A172 (cell line): ENCODE data around the gene SLCO3A1. TPM values are rescaled to one million over a fixed set of nuclear protein-coding genes. Genes with fewer than 3 reads are reported as not detected.
"Not testable (repeated sequence)": the region's sequence is repeated elsewhere in the genome, so short reads cannot be mapped to it uniquely, and the experiment has no call there.

Source experiments
- DNase-seq: peaks from one replicate; pipeline ENCODE4 v3.0.0-alpha.2; 2015; ENCODE audit warnings: low spot score
- total RNA-seq: library from RNA; depleted of rRNA; stranded (reverse); fragments of >200 nt; shearing (Covaris generic); gene quantifications from 2 replicates; pipeline ENCODE4 v1.2.3, GENCODE V29; 2014

SLCO3A1 gene
- total RNA-seq, 1 experiment from 2014 or later, result 4.0 TPM

DNA sequence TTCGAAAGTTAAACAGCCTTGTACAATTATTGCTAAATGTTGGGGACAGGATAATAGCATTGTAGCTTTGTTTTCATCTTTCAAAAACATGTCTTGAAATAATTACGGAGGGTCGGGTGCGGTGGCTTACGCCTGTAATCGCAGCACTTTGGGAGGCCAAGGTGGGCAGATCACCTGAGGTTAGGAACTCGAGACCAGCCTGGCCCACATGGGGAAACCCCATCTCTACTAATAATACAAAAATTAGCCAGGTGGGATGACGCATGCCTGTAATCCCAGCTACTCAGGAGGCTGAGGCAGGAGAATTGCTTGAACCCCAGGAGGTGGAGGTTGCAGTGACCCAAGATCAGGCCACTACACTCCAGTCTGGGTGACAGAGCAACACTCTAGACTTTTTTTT is 216.7 kb downstream of the SLCO3A1 start:
- not testable (repeated sequence) for DNase-seq

DNA sequence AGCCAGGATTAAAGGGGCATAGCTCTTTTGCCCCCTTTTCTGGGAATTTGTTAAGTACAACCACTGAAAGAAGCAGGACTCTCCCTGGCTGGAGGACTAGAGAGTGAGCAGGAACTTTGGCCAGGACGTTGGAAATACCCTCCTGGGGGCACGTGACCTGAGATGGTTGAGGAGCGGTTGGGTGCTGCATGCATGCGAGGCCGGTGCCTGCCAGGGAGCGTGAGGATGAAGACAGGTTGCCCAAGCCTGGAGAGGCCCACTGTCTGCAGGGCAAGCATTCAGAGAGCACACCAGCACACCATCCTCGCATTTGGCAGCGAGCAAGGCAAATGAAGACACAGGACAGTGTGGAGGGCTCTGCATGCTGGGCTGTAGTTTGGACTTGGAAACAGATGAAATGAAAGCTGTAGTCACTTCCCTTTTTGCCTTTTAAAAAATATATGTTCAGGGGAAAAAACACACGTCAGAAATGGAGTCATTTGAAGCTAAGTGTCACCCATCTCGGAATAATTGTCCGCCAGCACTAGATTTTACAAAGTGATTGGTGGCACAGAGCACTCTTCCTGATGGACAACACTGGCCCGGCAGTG is 217.6 kb downstream of the SLCO3A1 start:
- DNase-seq, result no peak

DNA sequence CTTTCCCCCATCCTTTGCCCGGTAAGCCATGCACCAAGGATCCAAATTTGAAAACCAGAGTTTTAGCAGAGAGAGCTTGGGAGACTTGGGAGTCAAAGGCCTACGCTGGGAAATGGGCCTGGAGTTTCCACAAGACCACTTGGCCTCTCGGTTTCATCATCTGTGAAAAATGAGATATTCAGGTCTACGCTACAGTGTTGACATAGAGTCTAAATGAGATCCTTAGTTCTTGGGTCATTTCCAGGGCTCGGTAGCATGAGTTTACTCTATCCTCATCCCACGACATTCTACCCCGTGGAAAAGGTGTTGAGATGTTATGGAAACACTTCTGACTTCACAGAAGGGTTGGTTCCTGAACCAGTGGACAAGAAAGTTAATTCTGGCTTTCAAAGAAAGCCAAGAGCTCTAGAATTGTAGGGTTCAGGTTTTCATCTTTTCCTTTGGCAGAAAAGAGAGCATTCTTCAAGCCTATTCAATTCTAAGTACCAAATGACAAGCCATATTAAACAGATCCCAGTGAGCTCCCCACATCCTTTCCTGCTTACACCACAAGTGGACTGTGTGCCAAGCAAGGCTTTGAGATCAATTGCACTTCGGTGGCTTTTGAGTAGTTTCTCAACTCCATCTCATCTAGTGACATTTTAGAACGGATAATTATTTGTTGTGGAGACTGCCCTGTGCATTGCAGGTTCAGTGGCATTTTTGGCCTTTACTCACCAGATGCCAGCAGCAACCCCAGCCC is 219.7 kb downstream of the SLCO3A1 start:
- DNase-seq, result no peak

DNA sequence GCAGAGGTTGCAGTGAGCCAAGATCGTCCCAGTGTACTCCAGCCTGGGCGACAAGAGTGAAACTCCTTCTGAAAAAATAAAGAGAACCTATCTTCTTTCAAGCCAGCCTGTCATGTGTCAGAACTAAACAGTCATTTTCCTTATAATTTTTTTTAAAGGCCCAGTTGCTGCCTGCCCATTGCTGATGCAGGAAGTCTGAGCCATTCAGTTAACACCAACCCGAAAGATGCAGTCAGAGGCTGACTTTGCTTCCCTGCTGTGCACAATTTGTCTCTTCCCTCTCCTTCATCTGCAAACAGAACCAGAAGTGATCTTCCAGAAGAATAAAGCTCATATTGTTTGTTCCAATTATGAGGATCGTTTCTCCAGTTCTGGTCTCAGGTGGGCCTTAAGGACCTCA is 220.6 kb downstream of the SLCO3A1 start:
- no peak for DNase-seq

DNA sequence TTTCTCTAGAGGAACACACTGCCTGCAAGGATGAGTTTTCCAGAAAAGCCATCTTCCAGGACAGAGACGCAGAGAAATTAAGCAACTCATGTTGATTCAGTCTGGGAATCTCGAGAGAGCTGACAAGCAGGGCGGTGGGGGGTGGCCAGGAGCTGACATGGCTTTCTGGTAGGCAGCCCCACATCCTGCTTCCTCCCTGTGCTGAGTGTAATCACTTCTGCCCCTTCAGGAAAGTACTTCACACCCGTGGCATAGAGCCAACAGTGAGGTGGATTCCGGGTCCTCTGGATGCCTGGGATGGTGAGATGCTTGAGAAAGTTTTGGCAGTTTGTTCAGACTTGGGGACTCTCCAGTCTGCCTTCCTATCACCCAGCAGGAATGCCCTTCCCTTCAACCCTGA is 221.1 kb downstream of the SLCO3A1 start:
- peak; percentile 74 for DNase-seq

DNA sequence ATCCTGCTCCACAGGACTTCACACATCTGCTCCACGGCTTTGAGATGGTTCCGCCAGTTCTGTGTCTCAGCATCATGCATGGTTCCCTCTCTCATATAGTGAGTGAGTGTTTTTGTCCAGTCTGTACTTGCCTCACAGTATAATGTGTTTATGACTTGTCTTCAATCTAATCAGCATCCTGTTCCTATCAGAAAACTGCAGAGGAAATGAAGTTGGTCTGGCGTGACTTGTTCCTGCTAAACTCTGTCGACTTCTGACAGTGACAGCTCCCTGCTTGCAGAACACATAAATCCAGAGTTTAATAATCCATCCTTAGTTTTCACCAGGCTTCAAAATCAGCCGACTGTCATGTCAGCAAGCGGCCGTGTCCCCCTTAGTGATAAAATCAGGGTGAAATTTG is 222.3 kb downstream of the SLCO3A1 start:
- DNase-seq, result no peak

DNA sequence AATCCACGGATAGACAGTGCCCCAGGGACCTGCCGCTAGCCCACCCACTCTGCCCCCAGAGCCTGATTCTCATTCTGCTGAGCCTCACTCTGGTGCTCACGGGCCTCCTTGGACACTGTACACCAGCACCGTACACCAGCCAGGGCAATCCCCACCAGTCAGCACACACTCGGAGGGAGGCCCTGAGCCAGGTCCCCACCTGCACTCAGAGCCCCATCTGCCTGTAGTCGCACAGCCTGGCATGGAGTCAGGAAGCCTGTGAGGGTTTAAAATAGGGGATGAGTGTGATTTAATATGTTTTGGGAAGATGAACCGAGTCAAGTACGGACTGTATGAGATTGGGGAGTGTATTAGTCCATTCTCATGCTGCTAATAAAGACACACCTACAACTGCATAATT is 223.0 kb downstream of the SLCO3A1 start:
- DNase-seq, result no peak

DNA sequence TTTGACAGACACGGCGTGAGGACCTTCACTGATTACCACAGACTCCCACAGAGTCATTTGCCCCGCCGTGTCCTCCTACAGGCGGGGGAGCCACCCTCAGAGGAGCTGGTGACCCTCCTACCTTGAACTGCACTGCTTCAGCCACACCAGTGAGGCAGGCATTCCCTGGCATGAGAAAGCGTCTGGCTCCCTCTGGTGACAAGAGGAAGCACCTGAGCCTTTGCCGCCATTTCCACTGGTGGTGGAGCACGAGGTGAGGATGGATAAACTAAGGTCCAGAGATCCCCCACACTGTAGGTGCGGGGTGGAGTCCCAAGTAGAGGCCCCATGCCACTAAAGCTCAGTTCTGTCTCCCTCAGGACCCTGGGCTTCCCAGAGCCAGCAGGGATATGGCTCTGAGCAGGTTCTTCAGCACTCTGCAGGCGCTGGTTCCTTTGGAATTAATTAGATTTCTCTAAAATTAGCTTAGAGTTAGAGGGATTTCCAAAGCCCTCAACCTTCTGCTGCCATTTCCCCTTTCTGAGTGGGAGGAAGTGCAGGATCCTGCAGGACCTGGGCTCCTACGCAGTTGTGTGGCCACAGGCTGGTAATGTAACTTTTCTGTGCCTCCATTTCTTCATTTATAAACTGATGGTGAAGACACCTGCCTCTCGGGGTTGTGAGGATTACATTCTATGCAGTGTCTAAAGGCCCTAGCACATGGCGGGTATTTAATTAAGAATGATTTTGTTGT is 224.0 kb downstream of the SLCO3A1 start:
- DNase-seq, result peak; percentile 61

DNA sequence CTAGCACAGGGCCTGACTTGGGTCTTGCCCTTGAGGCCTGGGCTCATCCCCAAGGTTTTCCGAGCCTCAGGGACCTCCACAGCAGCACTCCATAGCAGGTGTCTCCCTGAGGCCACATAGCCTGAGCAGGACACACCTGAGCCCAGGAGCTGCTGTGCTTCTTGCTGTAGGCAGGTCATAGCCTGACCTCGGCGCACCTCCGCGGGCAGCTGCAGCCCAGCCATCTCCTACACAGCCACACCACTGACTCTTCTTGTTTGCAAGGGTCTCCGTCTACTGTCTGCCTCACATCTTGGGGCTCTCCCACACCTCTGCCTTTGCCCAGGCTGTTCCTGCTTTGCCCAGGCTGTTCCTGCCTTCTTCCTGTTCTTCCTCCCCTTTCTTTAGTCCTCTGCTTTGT is 224.8 kb downstream of the SLCO3A1 start:
- no peak for DNase-seq

DNA sequence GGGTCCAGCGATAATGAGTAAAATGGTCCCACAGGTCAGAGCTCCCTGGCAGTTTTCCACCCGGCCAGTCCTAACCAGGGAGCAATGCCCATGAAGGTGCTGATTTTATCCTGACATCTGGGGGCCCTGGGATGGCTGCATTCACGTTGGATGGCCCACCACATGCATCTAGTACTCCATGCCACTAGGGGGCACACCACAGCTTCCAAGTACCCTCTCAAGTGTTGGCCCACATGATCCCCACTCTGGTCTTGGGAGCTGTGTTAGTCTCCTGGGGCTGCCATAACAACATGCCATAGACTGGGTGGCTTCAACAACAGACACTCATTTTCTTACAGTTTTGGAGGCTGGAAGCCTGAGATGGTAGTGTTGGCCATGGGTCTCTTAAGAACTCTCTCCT is 225.5 kb downstream of the SLCO3A1 start:
- DNase-seq, result no peak

DNA sequence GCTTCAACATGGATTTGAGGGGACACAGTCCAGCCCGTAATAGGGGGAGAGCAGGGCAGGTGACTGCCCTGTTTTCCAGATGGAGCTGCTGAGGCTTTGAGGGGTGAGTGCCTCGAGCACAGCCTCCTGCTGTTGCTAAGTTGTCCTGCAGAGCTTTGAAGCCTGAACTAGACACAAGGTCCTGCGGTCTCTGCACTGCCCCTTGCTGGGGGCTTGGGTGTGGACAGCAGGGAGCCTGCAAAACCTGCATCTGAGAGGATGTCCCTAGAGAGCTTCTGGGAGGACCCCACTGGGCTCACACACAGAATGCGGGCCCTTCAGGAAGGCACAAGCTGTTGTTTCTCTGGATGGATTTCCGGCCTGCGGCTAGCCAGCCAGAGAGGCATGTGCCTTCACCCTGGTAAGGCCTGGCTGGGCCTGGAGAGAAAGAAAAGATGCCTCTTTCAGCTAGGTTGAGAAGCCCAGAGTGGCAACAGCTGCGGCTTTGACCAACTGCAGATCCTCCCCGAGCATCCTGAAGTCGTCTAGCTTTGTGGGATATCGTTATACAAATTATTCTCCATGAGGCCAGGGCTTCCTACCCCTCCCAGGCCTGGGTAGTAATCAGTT is 226.2 kb downstream of the SLCO3A1 start:
- no peak for DNase-seq

DNA sequence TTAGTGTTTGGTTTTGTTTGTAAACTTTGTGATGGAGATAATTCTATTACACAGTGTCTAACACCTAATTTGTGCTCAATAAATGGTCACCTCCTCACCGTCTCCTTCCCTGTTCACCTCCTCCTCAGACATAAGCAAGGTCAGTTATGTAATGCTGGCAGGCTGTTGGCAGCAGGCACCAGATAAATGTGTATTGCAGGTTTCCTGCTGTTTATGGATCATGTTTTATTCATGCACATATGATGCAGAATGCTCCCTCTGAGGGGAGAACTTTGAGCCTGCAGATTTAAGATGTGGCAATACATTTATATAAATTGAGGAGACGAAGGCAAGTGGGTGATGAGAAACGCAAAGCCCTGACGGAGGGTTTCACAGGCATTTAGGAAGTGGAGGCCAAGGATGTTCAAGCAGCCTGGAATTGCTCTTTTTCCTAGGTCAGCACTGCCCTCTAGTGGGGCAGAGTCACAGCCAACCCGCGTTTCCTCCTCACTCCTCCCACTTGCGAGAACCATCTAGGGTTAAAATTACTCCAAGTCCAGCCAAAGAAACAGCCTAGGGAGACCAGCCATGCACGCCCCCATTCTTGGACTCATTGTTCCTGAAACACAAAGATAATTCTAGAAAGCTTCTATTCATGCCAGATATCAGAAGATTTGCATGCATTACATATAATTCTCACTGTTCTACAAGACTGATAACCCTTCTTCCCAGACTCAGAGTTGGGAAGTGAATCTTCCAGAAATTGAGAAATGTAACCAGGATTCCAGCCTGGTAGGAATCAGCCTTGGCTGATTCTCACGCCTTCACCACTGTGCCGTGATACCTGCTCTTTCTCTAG is 228.7 kb downstream of the SLCO3A1 start:
- DNase-seq, result peak; percentile 63

DNA sequence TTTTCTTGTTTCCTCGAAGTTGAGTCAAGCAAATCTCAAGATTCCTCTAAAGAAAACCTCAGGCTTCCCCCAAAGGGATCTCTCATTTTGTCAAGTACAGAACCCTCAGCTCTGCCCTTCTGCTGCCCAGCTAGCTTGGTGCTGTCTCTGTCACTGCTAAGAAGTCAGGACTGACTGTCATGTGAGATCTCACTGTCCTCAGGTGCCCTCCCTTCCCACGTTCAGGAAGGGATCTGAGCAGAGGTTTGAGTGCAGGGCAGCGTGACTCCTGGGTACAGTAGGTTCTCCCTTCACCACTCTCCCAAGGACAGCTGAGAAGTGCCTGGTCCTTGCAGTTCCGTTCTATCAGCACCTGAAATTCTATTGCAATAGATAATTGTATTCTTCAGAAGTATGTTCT is 229.7 kb downstream of the SLCO3A1 start:
- DNase-seq, result no peak

DNA sequence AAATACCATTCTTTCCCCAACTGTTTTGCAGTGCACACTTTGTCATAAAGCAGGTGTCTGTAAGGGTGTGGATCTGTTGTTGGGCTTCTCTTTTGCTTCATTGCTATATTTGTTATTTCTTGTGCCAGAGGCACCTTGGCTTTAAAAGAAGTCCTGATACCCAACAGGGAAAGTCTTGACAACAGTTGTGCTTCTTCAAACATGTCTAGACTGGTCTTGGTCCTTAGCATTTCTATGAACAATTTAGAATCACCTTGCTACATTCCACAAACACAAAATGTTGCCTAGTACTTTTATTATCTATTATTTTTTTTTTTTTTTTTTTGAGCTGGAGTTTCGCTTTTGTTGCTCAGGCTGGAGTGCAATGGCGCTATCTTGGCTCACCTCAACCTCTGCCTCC is 233.7 kb downstream of the SLCO3A1 start:
- DNase-seq, result no peak

DNA sequence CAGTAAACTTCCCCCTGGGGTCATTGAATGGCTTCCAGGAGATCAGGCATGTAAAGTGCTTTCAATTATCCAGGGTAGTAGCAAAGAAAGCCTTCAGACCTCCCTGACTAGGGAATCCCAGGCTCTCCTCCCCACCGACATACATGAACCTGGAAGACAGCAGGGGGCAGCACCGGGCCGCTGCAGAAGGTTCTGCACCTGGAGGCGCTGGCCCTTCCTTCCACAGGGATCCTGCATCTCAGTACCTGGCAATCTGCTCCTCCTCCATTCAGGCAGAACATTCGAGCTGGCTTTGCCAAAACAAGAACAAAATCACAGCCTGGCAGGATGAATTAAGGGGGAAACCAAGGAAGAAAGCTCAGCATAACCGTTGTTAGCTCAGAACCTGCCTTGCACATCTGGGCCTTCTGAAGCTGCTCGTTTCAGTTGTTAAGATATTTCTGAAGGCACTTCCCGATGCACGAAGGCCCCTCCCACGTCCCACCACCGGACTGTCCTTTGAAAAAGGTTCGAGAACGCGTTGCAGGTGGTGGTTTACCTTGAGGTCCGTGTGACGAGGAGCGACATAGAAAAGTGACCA is 237.7 kb downstream of the SLCO3A1 start:
- DNase-seq, result no peak

DNA sequence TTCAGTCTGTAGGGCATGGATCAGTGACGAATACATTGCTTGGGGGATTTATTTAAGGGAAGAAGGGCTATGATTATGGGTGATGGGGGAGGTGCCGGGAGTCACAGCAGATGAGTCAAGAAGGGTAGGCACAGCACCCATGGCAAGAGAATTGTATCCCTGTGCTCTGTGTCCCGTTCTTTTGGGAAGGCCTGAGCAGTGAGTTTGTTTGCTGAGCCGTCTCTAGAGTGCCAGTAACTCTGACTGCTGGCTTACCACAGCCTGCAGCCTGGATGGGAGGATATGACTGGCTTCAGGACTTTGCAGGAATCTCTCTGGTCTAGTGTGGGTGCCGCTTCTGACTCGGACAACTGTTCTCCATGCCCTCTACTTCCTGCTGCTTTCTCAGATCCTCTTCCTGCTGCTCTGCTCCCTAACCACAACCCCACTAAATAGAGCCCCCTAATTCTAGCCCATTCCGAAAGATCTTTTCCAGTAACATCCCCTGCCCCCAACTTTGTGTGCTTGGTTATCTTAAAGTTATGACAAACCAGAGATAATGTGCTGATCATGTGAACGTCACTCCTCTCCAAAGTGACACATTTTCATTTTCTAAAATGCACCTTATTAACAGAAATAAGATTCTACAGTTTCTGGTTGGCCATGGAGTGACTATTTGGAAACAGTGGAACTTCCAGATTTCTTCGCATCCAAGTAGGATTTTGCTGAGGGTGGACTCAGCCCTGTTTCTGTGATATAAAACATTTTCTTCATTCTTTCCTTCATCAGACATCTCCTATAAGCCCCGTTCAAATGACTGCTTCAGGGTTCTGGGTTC is 239.0 kb downstream of the SLCO3A1 start:
- no peak for DNase-seq

DNA sequence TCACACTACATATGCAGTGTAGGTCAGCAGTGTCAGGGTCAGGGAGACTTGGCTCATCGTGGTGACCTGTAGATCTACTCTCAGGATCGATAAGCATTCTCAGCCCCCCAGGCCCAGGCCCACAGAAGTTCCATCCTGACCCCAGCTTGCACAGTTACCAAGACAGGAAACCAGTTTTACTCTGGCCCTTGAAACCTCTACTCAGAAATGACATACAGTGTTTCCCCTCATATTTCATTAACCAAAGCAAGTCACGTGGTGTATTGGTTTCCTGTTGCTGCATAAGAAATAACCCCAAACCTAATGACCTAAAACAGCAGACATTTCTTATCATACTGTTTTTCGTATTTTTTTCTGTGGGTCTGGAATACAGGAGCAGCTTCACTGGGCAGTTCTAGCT is 242.2 kb downstream of the SLCO3A1 start:
- DNase-seq, result no peak

DNA sequence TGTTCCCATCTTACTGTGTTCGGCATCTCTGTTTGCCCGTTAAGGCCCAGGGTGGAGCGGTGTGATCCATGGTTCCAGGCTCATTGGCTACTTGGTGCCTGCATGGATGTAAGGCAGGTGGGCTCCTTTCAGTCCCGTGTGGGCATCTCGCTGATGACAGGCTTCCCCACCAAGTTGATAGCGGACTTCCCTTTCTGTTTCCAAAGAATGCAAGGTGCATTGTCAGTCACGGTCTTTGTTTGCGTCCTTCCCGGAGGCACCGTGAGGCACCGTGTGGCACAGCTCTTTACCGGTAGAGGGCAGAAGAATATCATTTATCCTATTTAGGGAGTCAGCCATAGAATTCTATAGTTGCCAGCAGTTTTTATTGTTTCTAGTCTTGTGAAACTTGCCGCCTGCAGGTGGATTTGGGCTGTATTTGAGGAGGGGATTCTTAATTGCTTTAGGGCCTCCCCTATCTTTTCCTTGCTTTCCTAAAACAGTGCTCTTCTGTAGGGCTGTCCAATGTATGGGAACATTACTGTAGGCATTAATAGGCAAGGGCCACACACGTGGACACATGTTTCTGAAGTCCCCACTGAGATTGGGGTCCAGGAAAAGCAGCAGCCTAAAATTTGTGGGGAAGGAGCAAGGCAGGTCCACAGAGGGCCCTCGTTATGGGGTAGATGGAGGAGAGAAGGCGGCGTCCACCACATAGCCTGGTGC is 244.1 kb downstream of the SLCO3A1 start:
- DNase-seq, result peak; percentile 11

DNA sequence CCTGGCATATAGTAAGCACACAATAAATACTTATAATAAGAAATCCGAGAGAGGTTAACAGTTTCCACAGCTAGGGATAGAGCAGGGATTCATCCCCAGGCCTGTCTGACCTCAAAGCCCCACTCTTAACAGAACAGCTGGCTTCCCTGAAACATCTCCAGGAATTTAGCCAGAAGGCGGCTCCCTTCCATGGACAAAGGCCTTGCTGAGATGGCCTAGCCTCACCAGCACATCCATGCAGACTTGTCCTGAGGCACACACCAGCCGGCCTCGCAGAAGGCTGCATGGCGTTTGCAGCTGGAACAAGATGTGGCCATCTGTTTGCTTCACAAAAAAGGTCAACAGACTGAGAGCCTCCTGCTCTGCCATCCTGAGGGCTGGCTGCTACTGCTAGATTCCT is 245.4 kb downstream of the SLCO3A1 start:
- no peak for DNase-seq

DNA sequence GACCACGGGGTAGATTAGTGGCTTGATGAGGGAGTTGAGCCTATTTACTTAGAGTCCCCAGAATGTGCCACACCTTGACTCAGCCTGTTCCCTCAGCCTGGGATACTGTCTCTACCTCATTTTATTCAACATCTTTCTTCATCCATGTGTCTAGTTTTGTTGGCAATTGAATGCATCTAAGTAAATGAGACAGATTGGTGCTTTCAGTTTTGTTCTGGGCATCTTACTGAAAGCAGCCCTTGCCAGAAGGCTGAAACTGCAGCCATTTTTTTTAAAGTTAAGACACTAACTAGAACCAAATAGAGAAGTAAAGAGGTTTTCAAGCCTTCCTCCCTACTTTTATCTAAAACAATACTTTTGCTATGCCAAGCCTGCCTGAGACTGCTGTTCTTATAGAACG is 246.8 kb downstream of the SLCO3A1 start:
- no peak for DNase-seq
